Cerebellar cortex (tissue), 1 donor: ENCODE data around the gene GABRP.
A peak's percentile ranks its signal among the peaks of the same experiment; 100 is the strongest.
"Not testable (repeated sequence)": the region's sequence is repeated elsewhere in the genome, so short reads cannot be mapped to it uniquely, and the experiment has no call there.

Experiments
- DNase-seq: peaks from one replicate; pipeline ENCODE4 v3.0.0-alpha.2; 2015; ENCODE audit warnings: low spot score

The GABRP gene

DNA sequence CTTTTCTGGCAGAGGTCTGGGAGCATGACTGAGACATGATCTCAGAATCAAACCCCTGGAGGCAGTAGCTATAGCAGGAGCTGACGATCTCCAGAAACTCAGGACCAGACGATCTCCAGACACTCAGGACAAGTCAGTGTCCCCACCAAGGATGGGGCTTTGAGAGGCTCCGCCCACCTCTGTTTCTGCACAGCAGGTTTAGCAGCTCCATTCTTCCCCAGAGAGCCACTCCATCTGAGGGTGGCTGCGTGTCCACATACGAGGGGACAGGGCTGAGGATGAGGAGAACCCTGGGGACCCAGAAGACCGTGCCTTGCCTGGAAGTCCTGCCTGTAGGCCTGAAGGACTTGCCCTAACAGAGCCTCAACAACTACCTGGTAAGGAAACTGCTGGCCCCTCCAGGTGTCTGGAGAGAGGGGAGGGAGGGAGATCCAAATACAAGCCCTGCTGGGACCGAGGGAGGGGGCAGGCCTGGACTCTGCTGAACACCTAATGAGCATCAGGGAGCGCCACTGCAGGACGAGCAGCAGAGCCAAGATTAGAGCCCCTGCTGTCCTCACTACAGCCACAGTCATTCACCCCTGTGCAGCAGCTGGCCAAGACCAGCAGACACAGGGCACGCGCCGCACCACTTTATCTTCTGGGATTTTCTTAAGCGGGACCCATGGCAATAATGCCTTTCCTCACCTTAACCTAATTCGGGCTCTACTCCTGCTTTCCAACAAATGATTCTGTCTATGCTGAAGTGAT is at the start of gene GABRP:
Gene GABRP, plus strand, starts transcription at position 228 of the 750 bp plus-strand sequence. CDS start 4,891 bp downstream, outside the sequence.
- DNase-seq, result no peak

GRCh38 chr5:170736966-170737365 is 46.6 kb upstream of the GABRP start:
- no peak for DNase-seq

DNA sequence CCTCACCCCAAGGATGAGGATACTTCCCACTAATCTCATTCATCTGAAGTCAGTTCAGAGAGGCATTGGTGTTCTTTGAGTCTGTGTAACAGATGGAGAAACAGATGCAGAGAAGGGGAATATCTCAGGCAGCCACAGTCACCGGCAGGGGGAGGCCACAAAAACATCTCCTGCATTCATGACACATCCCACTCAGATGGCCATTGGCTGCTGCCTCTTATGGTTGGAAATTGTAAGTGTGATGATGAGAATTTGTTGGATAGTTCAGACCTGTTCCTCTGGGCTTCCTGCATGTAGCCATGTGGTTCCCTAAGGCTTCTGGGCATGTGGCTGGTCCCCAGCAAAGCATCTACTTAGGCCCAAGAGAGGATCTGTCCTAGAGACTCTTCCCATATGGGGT is 45.9 kb upstream of the GABRP start:
- peak; percentile 30 for DNase-seq

- peak; percentile 91 for DNase-seq
Observed at GRCh38 chr5:170738840-170739239, 44.7 kb upstream of the GABRP start.

DNA sequence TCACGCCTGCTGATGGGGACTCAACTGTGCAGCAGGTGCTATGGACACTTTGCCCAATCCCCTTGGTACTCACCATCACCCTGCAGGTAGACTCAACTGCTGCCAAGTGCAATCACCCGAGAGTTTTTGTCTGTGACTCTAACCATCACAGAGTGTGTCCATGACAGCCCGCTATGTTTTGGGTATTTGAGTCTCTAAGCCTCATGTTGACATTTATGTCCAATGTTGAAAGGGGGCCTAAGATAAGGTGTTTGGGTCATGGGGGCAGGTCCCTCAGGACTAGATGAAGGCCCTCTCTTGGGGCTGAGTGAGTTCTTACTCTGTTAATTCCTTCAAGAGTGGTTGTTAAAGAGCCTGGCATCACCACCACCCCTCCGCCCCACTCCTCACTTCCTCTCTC is 44.1 kb upstream of the GABRP start:
- DNase-seq, result no peak

DNA sequence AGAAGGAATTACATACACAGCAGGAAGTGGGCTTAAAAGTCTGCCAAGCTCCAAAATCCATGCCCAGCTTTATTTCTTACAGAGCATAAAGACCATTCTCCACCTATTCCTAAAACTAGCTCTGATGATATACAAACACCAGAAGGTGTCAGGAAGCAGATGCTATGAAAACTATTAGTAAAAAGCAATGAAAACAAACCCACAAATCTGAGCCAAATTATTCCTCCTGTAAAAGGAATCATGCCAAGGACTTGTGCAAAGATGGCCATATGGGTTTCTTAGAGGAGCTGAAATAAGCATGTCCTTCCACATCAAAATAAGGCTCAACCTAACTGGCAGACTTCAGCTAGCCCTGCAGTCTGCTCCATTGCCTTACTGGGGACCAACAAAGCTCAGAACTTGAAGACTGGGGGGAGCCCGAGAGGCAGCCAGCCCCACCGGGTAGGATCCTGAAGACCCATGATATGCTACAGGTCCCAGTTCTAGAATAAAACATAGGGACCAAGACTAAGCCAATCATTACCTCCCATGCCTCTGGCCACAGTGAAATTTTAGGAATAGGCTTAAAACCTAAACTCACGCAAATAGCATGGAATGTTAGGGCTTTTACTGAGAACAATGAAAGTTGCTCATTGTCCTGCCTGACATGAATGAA is 42.8 kb upstream of the GABRP start:
- peak; percentile 93 for DNase-seq

GRCh38 chr5:170741801-170742200 is 41.7 kb upstream of the GABRP start:
- no peak for DNase-seq

DNA sequence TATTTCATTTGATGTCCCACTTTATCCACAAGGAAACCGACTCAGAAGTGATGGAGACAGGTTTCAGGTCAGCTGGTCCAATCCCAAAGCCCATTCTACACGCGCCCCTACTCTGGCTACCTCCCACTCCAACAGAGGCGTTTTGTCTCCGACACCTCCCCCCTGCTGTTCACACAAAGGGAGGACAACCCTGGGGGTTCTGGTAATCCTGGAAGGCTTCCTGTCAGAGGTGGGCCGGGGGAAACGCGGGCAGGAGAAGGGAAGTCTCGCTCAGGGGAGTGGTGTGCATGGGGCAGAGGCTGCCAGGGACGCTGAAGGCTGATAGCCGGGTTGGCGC is 39.7 kb upstream of the GABRP start:
- DNase-seq, result no peak

GRCh38 chr5:170745481-170746071 is 37.9 kb upstream of the GABRP start:
- DNase-seq, result peak; percentile 27

- no peak for DNase-seq
Observed at GRCh38 chr5:170746075-170746960, 37.2 kb upstream of the GABRP start.

- DNase-seq, result no peak
Observed at GRCh38 chr5:170746961-170747340, 36.6 kb upstream of the GABRP start.

- DNase-seq, result no peak
Observed at GRCh38 chr5:170747357-170747756, 36.2 kb upstream of the GABRP start.

GRCh38 chr5:170747851-170748250 is 35.7 kb upstream of the GABRP start:
- no peak for DNase-seq

- DNase-seq, result no peak
Observed at GRCh38 chr5:170748951-170749471, 34.5 kb upstream of the GABRP start.

DNA sequence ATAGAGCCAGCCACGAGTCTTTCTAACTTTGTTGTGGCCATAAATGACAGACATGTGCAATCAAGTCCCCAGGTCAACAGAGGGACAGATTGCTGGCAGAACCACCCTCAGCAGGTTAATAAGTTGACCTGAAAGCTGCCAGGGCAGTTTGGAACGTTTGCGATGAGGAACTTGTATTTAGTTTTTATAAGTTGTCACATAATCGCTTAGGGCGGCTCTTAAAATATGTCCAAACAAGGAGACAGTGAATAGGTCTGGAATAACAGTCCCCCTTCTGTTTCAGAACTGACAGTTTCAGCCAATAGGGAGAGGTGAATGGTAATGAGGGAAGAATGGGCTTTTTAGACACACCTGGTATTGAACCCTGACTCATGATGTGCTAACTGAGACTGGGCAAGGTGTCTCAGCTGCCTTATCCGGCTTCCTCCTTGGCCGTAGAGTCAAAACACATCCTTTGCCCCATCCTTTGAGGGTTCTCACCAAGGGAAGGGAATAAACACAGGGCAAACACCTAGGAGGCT is 33.6 kb upstream of the GABRP start:
- DNase-seq, result no peak

- DNase-seq, result no peak
Observed at GRCh38 chr5:170750791-170751190, 32.7 kb upstream of the GABRP start.

GRCh38 chr5:170751631-170752030 is 31.9 kb upstream of the GABRP start:
- DNase-seq, result no peak

DNA sequence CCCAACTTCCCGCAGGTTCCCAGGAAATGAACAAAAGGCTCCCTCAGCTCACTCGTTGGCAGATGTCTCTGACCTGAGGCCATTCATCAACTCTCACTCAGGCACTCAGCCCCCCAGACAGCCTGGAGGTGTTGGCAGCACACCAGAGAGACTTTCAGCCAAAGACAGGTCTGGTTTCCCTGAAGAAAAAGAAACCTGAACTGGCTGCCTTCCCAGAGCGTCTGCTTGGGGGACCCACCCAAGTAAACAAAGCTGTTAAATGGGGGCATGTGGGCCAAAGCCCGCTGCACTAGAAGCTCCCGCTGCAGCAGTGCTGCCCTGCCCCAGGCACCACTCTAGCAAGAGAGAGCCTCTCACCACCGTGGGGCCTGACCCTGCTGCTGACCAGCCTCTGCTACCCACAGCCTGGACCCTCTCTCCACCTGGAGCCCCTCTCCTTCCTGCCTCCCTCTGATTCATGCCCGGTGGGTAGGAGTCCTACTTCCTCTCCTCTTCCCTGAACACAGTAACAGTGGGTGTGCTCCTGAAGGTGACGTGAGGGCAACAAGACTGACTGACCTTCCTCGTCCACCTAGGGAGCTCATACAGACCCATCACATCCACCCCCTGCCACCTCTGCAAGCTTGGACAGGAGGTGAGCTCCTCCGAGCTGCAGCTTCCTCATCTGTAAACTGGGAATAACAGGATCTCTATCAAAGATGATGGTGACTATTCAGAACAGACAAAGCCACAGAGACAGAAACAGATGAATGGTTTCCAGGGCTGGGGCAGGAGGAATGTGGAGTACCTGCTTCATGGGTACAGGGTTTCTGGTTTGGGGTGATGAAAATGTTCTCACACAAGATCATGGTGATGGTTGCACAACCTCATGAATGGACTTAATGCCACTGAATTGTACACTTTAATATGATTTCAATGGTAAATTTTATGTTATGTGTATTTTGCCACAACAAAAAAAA is 31.0 kb upstream of the GABRP start:
- DNase-seq, result no peak

DNA sequence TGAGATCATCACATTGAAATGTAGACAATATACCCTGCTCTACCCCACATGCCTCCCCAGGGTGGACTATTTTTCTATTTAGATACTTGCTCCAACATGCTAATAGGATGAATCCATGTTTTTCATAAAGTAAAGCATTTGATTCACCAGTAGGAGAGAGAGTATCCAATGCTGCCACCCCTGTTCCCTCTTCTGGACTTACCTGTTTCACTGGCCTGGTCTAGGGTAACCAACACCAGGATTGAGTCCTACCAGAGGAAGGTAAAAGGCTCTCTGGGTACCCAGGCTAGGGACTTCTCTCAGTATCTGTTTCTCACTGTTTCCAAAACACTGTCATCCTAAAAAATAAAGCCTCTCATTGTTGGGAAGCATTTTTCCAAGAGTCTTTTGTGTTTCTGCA is 30.2 kb upstream of the GABRP start:
- DNase-seq, result no peak

DNA sequence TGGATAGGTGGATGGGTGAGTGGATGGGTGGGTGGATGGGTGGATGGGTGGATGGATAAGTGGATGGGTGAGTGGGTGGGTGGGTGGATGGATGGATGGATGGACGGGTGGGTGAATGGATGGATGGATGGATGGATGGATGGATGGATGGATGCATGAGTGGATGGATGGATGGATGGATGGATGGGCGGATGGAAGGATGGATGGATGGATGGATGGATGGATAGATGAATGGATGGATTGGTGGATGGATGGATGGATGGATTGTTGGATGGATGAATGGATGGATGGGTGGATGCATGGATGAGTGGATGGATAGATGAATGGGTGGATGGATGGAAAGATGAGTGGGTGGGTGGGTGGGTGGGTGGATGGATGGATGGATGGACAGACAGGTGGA is 29.0 kb upstream of the GABRP start:
- not testable (repeated sequence) for DNase-seq
